MM.1S (cell line): Measurements from ENCODE around the gene DCUN1D3.

ENCODE experiments used
- DNase-seq: peaks from one replicate; pipeline ENCODE4 v3.0.0-alpha.2; 2015
- H2AFZ ChIP-seq: fragments of 300-600 bp; sonication (generic); 2 replicates; pipeline ENCODE4 v1.6.0; 2016; ENCODE audit warnings: antibody characterized with exemption, low read length
- H3F3A ChIP-seq: fragments of 300-600 bp; sonication (generic); 2 replicates; pipeline ENCODE4 v1.6.1; 2016; ENCODE audit warnings: mild to moderate bottlenecking, antibody characterized with exemption, low read length, moderate library complexity, mixed read lengths; ENCODE audit not compliant: insufficient read depth
- H3K27ac ChIP-seq: fragments of 300-600 bp; sonication (generic); 2 replicates; pipeline ENCODE4 v1.5.1; 2016; ENCODE audit warnings: mild to moderate bottlenecking, low read length
- H3K27me3 ChIP-seq: fragments of 300-600 bp; sonication (generic); replicated peaks from 2 replicates; pipeline ENCODE4 v1.6.0; 2016; ENCODE audit warnings: low read length; ENCODE audit not compliant: insufficient read depth
- H3K36me3 ChIP-seq: fragments of 300-600 bp; sonication (generic); replicated peaks from 2 replicates; pipeline ENCODE4 v1.6.1; 2016; ENCODE audit warnings: mild to moderate bottlenecking, low read length, mixed read lengths; ENCODE audit not compliant: insufficient read depth
- H3K4me1 ChIP-seq: fragments of 300-600 bp; sonication (generic); 2 replicates; pipeline ENCODE4 v1.6.1; 2016; ENCODE audit warnings: low read length, mixed read lengths
- H3K4me2 ChIP-seq: fragments of 300-600 bp; sonication (generic); 2 replicates; pipeline ENCODE4 v1.6.0; 2016; ENCODE audit warnings: low read depth, low read length
- H3K4me3 ChIP-seq: fragments of 300-600 bp; sonication (generic); 2 replicates; pipeline ENCODE4 v1.5.1; 2016; ENCODE audit warnings: low read length, mixed read lengths
- H3K79me2 ChIP-seq: fragments of 300-600 bp; sonication (generic); 2 replicates; pipeline ENCODE4 v1.6.1; 2016; ENCODE audit warnings: mixed run types, low read length, mixed read lengths
- H3K9ac ChIP-seq: fragments of 300-600 bp; sonication (generic); 2 replicates; pipeline ENCODE4 v1.6.1; 2016; ENCODE audit warnings: low read length, mixed read lengths
- H3K9me2 ChIP-seq: fragments of 300-600 bp; sonication (generic); replicated peaks from 2 replicates; pipeline ENCODE4 v1.6.1; 2016; ENCODE audit warnings: mild to moderate bottlenecking, low read length, mixed read lengths; ENCODE audit not compliant: insufficient read depth
- H3K9me3 ChIP-seq: fragments of 300-600 bp; sonication (generic); replicated peaks from 2 replicates; pipeline ENCODE4 v1.6.1; 2016; ENCODE audit warnings: mild to moderate bottlenecking, low read length, mixed read lengths; ENCODE audit not compliant: insufficient read depth
- H4K20me1 ChIP-seq: fragments of 300-600 bp; sonication (generic); 2 replicates; pipeline ENCODE4 v1.6.1; 2016; ENCODE audit warnings: mild to moderate bottlenecking, low read length, moderate library complexity, mixed read lengths; ENCODE audit not compliant: insufficient read depth
- CTCF ChIP-seq: fragments of 300-600 bp; sonication (generic); IDR thresholded peaks from 2 replicates; pipeline ENCODE4 v1.5.1; 2016; ENCODE audit warnings: antibody characterized with exemption, low read length, mixed read lengths
- EZH2 ChIP-seq: fragments of 300-600 bp; sonication (generic); optimal IDR thresholded peaks from 2 replicates; pipeline ENCODE3; 2017; ENCODE audit warnings: low read depth, mild to moderate bottlenecking, antibody characterized with exemption, low read length, mixed read lengths
- EZH2phosphoT487 ChIP-seq: fragments of 300-600 bp; sonication (generic); IDR thresholded peaks from 2 replicates; pipeline ENCODE4 v1.6.1; 2018; ENCODE audit warnings: antibody characterized with exemption, low read length

DCUN1D3 gene

GRCh38 chr16:20911361-20911760 lies 11.2 kb upstream of the DCUN1D3 start:
- Histone ChIP-seq H3K27ac (no peak overlapping the region), H3K4me1 (no peaks in the 10 kb centered on the region)
- DNase-seq, result no peak

DNA sequence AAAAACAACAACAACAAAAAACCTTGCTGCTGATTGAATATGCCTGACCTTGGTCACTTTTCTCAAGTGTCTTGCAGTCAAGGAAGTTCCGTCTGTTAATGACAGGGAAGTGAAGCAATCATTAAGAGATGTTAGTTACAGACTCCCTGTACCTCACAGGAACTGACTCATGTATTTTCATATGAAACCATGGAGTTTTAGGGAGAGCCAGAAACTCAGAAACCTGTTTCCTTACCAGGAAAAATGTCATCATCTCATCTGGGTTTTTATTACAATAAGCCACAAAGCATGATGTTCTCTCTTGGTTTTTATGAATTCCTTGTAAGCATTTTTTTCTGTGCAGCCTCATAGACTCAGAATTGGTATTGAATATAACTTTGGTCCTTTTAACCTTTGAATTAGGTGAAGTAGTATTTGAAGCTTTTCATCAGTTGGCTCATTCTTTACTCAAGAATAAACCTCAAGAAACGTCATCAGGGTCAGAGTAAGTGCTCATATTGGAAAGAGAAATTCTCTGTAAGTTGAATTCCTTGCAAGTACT lies 10.7 kb upstream of the DCUN1D3 start:
- H3F3A ChIP-seq, result no peaks in the 10 kb centered on the region
- H3K4me3 ChIP-seq, result no peak overlapping the region
- H3K27ac ChIP-seq, result no peak overlapping the region
- peaks cover 3% of the 10 kb centered on the region; the same call in 1 of the 2 replicates for H3K79me2 ChIP-seq
- H4K20me1 ChIP-seq, result no peaks in the 10 kb centered on the region
- no peak overlapping the region for H3K4me2 ChIP-seq
- TF ChIP-seq EZH2 (no peak), EZH2phosphoT487 (no peak), CTCF (no peak)
- no peak for DNase-seq
- H3K9me2 ChIP-seq, result no peaks in the 10 kb centered on the region
- H3K27me3 ChIP-seq, result no peaks in the 10 kb centered on the region
- H2AFZ ChIP-seq, result no peak overlapping the region
- no peaks in the 10 kb centered on the region for H3K9me3 ChIP-seq
- no peaks in the 10 kb centered on the region for H3K36me3 ChIP-seq
- H3K9ac ChIP-seq, result no peak overlapping the region
- no peaks in the 10 kb centered on the region for H3K4me1 ChIP-seq

More at GRCh38 chr16:20911361-20911760, 11.2 kb upstream of the DCUN1D3 start:
- TF ChIP-seq EZH2phosphoT487 (no peak), CTCF (no peak), EZH2 (no peak)
- Histone ChIP-seq H3F3A (no peaks in the 10 kb centered on the region), H3K36me3 (no peaks in the 10 kb centered on the region), H3K27me3 (no peaks in the 10 kb centered on the region), H3K4me3 (no peak overlapping the region), H3K9ac (no peak overlapping the region), H4K20me1 (no peaks in the 10 kb centered on the region), H3K4me2 (no peak overlapping the region), H3K9me3 (no peaks in the 10 kb centered on the region), H3K79me2 (no peaks in the 10 kb centered on the region), H3K9me2 (no peaks in the 10 kb centered on the region), H2AFZ (no peak overlapping the region)

DNA sequence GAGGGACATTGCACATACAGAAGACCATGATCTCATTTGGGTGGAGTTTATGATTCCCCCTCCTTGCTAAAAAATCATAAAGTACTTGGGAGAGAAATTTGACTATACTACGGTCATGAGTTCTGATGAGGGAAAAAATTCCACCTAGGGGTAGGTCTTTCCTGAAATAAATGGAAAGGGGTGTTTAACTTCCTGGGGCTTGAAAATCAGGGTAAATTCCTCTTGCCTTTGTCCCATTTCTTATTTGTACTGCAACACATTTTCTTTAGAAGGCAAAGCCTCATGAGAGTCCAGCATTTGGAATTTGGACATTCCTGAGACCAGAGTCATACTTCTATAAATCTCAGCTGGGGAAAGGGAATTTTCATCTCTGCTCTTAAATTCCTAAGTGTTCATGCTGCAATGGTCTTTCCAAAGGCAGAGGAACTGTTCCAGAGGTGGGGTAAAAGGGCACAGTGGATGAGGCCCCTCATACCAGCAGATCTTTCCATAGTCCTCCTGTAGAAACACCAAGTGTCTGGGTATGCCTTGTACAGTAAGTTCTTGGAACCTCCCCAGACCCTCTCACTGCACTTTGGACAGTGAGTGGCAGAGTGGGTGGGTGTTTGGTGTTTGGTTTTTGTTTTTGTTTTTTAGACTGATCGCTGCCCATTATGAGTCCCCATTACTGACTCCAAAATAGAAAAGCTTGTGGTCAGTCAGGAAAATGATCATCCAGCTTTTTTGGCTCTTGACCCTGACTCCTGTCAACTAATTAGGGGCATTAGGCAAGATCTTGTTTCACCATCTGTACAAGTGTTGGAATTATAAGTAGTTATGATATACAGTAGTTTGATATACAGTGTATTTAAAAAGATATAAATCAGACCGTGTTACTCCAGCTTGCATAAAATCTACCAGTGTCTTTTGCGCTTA lies 6.4 kb upstream of the DCUN1D3 start:
- Histone ChIP-seq H3K27ac (no peak overlapping the region), H3K79me2 (peaks cover 24% of the 10 kb centered on the region), H3K9ac (no peak overlapping the region), H3F3A (peaks cover 14% of the 10 kb centered on the region), H3K9me3 (no peaks in the 10 kb centered on the region), H3K27me3 (no peaks in the 10 kb centered on the region), H3K4me3 (no peak overlapping the region), H4K20me1 (no peaks in the 10 kb centered on the region), H2AFZ (no peak overlapping the region), H3K9me2 (no peaks in the 10 kb centered on the region), H3K36me3 (no peaks in the 10 kb centered on the region), H3K4me1 (peaks cover 34% of the 10 kb centered on the region), H3K4me2 (no peak overlapping the region)
- no peak for DNase-seq
- TF ChIP-seq EZH2, result no peak
